ENCODE measurements around the gene EVI5L. TPM values are rescaled to one million over a fixed set of nuclear protein-coding genes. Genes with fewer than 3 reads are reported as not detected.

Gene EVI5L
- total and polyA plus RNA-seq, 2 of the 13 experiments (the other 11 are each of a cell fraction or from before 2014, with no cell fraction given): 1.7 to 2.4 TPM

DNA sequence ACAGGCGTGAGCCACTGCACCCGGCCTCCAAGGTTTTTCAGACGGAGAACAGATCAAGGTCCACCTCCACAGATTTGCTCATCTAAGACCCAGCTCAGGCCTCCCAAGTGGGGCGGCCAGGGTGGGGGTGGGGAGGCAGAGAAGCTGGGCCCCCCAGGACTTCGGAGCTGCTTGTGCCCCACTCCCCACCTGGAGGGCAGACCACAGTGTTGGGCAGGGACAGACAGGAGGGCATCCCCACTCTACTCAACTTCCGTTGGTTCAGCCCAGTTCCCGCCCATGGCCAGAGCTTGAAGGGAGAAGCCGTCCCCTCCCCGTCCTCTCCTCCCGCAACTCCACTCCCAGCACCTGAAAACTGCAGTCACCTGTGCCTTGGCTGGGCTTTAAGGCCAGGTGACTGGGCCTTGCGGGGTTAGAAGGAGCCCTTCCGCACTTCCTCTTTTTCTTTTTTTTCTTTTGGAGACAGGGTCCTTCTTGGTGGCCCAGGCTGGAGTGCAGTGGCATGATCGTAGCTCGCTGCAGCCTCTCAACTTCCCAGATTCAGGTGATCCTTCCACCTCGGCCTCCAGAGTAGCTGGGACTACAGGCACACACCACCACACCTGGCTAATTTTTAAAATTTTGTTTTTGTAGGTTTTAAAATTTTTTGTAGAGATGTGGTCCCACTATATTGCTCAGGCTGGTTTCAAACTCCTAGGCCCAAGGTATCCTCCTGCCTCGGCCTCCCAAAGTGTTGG, 57.6 kb downstream of the EVI5L start:
- Histone ChIP-seq H3K79me2 (ENCODE audit: insufficient read depth, low read length) (peaks cover 7% of the 10 kb centered on the region), H3K4me3 (replicated peaks in 1 of 3; ENCODE audit: insufficient read depth in 1 of 3, low read depth in 2 of 3, low read length in 3 of 3) (peak overlapping the region; percentile 82 to 93 (median 90)), H3K36me3 (replicated peaks in 1 of 2; ENCODE audit: control insufficient read depth in 1 of 2, insufficient read depth in 2 of 2, low read length in 2 of 2) (no peaks in the 10 kb centered on the region), H3K27me3 (ENCODE audit: control insufficient read depth in 1 of 2, insufficient read depth in 2 of 2, low read length in 2 of 2) (no peaks in the 10 kb centered on the region; a peak in 1 of 5 replicates), H3K4me2 (ENCODE audit: low read depth, low read length) (peak overlapping the region; percentile 88), H4K20me1 (ENCODE audit: insufficient read depth, low read length) (no peaks in the 10 kb centered on the region), H3K27ac (ENCODE audit: extremely low read length, insufficient read depth, low read length) (peak overlapping the region; percentile 58), H2AFZ (ENCODE audit: low read length) (no peak overlapping the region), H3K9me3 (ENCODE audit: low read length) (no peaks in the 10 kb centered on the region), H3K9ac (ENCODE audit: insufficient read depth, low read depth, low read length) (peak overlapping the region; percentile 86; the same call in 1 of the 2 replicates), H3K4me1 (ENCODE audit: insufficient read depth, low read length) (peaks cover 59% of the 10 kb centered on the region)
- ChIA-PET POLR2A (interaction anchor here (0.7 to 8.1 kb wide), 13 partner anchors 8 to 56 kb away, joined by 3 to 75 read pairs (median 6); partner anchors contain the start of genes MAP2K7, PRR36, SNAPC2 and TGFBR3L), CTCF (ENCODE audit: low intra/inter-chr PET ratio, low total read pairs) (no interaction called here)
- no TSS peak for BruUV-seq (replicated peaks)
- peak; percentile 36 for FAIRE-seq
- in situ Hi-C loops (cut with HindIII; ENCODE audit: extremely low pct_ligation_motif_present, low pct_unique_long_range_greater_than_20kb): no loop called here
- ATAC-seq: peak; percentile 72
- no peak for DNase-seq (ENCODE audit: low spot score)
- 5% methylated on average over 10 of the region's 16 CpGs for WGBS (ENCODE audit: low lambda C conversion rate)
- intact Hi-C loops (cut with micrococcal nuclease; ENCODE audit: unreplicated experiment): no loop called here
- TF ChIP-seq, protein P1, sequence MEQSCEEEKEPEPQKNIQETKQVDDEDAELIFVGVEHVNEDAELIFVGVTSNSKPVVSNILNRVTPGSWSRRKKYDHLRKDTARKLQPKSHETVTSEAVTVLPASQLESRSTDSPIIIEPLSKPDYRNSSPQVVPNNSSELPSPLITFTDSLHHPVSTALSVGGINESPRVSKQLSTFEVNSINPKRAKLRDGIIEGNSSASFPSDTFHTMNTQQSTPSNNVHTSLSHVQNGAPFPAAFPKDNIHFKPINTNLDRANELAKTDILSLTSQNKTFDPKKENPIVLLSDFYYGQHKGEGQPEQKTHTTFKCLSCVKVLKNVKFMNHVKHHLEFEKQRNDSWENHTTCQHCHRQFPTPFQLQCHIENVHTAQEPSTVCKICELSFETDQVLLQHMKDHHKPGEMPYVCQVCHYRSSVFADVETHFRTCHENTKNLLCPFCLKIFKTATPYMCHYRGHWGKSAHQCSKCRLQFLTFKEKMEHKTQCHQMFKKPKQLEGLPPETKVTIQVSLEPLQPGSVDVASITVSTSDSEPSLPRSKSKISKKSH (CRISPR knock-in tag; IDR thresholded peaks at IDR 0.05; ENCODE audit: borderline replicate concordance): no peak
- TF ChIP-seq HDAC2 (CRISPR knock-in tag; IDR thresholded peaks at IDR 0.05): peak; percentile 15; the same call in 1 of the 2 replicates
- TF ChIP-seq ZBTB20 (CRISPR knock-in tag; IDR thresholded peaks at IDR 0.05; ENCODE audit: borderline replicate concordance, low read depth): no peak
- no peak for TF ChIP-seq CENPT (CRISPR knock-in tag; IDR thresholded peaks at IDR 0.05; ENCODE audit: low read depth)
- no peak for TF ChIP-seq ZNF234 (CRISPR knock-in tag; conservative IDR thresholded peaks at IDR 0.05)
- TF ChIP-seq NR1H2 (CRISPR knock-in tag; IDR thresholded peaks at IDR 0.05; ENCODE audit: borderline replicate concordance, low read depth): no peak
- TF ChIP-seq, protein P2, sequence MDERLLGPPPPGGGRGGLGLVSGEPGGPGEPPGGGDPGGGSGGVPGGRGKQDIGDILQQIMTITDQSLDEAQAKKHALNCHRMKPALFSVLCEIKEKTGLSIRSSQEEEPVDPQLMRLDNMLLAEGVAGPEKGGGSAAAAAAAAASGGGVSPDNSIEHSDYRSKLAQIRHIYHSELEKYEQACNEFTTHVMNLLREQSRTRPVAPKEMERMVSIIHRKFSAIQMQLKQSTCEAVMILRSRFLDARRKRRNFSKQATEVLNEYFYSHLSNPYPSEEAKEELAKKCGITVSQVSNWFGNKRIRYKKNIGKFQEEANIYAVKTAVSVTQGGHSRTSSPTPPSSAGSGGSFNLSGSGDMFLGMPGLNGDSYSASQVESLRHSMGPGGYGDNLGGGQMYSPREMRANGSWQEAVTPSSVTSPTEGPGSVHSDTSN (CRISPR knock-in tag; IDR thresholded peaks at IDR 0.05): no peak
- TF ChIP-seq ZNF567 (CRISPR knock-in tag; IDR thresholded peaks at IDR 0.05; ENCODE audit: borderline replicate concordance): no peak
- TF ChIP-seq ETV6 (CRISPR knock-in tag; conservative IDR thresholded peaks at IDR 0.05): no peak
- TF ChIP-seq MEIS1 (CRISPR knock-in tag; IDR thresholded peaks at IDR 0.05; ENCODE audit: borderline replicate concordance): 0 out of 2 replicates have a peak, but pooled peaks have one; percentile 10
- TF ChIP-seq, protein P3, sequence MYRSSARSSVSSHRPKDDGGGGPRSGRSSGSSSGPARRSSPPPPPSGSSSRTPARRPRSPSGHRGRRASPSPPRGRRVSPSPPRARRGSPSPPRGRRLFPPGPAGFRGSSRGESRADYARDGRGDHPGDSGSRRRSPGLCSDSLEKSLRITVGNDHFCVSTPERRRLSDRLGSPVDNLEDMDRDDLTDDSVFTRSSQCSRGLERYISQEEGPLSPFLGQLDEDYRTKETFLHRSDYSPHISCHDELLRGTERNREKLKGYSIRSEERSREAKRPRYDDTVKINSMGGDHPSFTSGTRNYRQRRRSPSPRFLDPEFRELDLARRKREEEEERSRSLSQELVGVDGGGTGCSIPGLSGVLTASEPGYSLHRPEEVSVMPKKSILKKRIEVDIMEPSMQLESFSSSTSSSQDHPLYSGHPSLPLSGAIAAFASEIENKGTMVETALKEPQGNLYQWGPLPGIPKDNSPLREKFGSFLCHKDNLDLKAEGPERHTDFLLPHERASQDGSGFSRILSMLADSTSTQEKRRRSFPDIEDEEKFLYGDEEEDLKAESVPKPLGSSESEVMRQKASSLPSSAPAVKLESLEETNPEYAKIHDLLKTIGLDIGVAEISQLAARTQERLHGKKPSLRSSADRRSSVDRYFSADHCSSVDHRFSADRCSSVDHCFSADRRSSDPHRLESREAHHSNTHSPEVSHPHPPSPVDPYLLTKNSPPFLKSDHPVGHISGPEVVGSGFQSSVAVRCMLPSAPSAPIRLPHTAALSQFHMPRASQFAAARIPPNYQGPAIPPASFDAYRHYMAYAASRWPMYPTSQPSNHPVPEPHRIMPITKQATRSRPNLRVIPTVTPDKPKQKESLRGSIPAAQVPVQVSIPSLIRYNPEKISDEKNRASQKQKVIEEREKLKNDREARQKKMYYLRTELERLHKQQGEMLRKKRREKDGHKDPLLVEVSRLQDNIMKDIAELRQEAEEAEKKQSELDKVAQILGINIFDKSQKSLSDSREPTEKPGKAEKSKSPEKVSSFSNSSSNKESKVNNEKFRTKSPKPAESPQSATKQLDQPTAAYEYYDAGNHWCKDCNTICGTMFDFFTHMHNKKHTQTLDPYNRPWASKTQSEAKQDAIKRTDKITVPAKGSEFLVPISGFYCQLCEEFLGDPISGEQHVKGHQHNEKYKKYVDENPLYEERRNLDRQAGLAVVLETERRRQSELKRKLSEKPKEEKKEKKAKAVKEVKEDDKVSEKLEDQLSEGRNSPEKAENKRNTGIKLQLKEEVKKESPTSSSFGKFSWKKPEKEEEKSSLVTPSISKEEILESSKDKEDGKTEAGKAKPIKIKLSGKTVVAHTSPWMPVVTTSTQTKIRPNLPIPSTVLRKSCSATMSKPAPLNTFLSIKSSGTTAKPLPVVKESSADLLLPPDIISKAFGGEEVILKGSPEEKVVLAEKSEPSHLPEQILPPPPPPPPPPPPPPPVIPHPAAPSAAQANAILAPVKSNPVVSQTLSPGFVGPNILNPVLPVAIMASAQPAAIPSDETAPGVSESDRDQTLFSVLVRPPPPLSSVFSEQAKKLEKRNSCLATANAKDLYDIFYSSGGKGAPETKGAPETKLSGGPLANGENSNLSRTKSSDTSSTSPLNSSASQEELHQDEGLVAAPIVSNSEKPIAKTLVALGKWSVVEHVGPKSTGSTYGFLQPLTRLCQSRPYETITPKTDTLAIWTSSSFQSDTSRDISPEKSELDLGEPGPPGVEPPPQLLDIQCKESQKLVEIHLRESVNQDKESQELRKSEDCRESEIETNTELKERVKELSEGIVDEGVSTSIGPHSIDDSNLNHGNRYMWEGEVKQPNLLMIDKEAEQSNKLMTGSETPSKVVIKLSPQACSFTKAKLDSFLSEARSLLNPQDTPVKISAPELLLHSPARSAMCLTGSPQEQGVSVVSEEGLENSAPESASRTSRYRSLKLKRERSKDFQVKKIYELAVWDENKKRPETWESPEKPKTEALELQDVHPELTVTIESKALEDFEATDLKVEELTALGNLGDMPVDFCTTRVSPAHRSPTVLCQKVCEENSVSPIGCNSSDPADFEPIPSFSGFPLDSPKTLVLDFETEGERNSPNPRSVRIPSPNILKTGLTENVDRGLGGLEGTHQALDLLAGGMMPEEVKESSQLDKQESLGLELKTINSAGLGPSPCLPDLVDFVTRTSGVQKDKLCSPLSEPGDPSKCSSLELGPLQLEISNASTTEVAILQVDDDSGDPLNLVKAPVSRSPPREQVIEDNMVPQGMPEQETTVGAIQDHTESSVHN (CRISPR knock-in tag; IDR thresholded peaks at IDR 0.05): no peak
- TF ChIP-seq GZF1 (CRISPR knock-in tag; IDR thresholded peaks at IDR 0.05): no peak; the same call in 1 of the 2 replicates
